HG02840 (cell line): ENCODE data around the gene RASSF4.

Source experiments
- ATAC-seq: cut with Tn5 transposase; IDR thresholded peaks from one replicate; pipeline ENCODE4 v1.9.1; 2021; ENCODE audit warnings: mild to moderate bottlenecking, moderate library complexity, moderate number of reproducible peaks; ENCODE audit not compliant: unreplicated experiment, low FRiP score

Gene RASSF4

DNA sequence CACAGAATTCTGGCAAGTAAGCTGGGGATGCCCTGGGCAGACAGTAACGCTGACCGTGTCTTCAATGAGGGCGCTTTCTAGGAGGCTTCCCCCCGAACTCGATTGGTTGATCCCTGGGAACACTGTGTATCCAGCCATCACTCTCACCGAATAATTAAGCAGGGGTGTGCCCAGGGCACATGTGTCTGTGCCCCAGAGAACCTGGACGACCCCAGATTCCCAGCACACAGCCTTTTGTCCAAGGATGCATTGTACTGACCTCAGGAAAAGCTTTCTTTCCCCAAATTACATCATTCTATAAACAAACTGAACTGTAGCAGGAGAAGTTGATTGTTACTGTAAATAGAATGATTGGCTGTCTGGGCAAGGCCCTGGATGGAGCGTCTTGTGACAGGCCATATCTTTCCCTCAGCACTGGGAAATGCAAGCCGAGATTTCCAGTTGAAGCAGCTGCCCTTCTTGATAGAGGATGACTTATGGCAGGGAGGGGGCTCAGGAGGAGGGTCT is 25.6 kb downstream of the RASSF4 start:
- ATAC-seq: no peak

DNA sequence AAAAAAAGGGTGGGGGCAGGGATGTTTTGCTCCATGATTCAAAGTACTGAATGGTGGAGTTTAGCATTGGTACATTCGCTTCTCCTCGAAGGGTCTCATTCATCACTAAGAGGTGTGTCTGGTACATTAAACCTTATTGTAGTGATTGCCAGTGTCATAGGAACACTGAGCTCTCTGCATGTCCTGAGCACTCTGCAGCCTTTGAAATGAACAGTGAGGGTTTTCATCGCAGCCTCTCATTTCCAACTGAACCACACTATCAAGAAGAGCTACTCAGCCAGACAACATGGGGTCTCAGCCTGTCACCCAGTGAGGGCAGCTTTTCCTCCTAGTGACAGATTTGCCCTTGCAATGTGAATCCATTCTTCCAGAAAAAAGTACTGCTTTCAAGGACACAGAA is 26.6 kb downstream of the RASSF4 start:
- no peak for ATAC-seq

DNA sequence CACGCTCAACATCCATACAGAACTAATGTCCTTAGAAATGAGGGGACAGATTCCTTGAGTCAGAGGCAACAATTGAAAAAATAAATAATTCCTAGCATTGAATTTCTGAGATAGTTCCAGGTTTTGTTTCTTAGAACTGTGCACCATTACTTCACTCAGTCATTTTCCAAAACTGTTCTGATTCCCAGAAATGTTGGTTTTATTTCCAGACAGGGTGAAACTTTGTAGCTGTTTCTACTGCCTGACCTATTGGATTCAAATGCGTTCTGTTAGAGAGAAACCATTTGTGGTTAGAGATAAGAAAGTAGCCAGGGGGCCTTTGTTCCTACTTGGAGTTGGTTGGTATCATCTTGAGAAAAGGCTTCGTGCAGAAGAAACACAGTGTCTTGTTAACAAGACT is 27.1 kb downstream of the RASSF4 start:
- no peak for ATAC-seq

DNA sequence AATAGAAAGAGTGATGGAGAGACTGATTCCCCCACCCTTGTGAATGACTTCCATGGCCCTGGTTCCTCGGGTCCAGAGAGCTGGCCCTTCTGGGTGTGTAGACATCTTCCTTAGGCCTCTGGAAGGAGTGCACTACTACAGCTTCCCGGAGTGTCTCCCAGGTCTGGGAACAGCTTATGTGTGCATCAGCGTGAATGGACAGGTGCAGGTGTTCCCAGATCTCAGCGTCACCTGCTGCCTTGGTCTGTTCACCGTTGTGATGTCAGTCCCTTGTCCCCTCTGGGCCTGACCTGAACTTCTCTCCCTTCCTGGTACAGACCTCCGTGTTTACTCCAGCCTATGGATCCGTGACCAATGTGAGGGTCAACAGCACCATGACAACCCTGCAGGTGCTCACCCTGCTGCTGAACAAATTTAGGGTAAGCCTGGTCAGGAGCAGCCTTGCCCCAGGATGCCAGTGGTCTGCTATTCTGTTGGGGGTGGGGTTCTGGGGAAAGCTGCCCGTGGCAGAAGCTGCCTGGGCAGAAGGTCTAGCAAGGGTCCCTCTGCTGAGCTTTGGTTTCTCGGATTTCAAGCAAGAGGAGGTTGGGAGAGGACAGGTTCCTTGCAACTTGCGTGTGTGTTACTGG is 29.5 kb downstream of the RASSF4 start:
- ATAC-seq: no peak

DNA sequence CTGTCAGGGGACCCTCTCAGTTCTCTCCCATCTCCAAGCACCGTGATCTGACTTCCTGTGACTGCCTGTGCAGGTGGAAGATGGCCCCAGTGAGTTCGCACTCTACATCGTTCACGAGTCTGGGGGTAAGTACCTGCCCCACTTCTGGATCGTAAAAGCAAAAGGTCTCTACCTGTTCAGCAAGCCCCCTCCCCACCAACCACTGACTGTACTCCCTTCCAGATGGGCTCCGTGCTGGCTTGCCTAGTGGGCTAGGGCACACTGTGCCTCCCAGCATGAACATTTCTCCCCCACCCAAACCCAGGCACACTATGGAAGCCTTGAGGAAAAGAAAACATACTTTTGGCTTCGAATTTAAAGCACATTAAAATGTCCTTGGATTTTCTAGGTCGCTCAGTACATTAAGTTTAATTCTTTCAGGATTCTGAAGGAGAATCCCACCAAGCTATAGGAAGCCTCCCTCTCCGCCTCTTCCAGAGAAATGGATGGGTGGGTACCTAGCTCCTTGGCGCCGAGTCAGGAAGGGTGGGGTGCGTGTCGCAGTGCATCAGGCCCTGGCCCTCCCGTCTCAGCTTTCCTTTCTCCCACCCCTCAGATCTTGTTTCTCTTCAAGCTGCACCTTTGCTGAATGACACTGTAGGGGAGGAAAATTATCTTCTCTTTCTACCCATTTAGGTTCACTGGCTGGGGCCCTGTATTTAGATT is 30.1 kb downstream of the RASSF4 start:
- ATAC-seq: no peak

DNA sequence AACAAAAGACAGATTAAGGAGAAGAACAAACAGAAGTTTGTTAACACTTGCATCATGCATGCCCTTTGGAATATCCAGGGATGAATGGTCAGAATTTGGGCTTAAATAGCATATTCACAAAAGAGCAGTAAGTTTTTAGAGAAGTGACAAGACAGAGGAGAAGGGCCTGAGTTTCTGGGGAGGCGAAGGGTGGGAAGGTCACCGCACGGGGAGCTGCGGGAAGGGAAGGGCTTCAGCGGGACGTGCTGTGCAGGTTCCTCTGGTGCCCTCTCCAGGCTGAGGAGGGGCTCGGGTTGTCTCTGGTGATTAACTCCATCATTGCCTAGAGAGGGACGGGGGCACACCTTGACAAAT is 30.7 kb downstream of the RASSF4 start:
- no peak for ATAC-seq

DNA sequence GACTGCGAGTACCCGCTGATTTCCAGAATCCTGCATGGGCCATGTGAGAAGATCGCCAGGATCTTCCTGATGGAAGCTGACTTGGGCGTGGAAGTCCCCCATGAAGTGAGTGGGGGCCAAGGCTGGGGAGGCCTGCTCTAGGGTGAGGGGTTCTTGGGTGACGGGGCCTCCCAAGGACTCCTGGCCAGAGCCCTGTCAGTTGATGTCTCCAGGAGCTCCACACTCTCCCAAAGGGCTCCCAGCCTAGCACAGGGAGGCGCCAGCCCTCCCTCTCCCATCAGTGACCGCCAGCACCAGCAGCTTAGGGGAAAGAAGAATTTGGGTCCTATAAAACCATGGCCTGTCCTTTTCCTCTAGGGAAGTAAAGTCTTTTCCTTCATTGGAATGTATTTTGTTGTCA is 31.4 kb downstream of the RASSF4 start:
- no peak for ATAC-seq

DNA sequence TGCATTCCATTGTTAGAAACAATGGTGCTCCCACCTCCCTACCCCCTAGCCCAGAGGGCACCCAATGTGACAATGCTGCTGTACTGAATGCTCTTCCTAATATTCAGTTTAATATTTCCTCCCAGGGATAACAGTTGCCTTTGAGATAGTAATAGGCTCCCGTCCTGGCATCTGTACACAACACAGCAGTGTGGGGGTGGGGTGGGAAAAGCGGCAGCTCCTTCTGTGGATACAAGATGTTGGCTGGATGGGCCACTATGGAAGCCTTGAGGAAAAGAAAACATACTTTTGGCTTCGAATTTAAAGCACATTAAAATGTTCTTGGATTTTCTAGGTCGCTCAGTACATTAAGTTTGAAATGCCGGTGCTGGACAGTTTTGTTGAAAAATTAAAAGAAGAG is 32.0 kb downstream of the RASSF4 start:
- ATAC-seq: no peak

DNA sequence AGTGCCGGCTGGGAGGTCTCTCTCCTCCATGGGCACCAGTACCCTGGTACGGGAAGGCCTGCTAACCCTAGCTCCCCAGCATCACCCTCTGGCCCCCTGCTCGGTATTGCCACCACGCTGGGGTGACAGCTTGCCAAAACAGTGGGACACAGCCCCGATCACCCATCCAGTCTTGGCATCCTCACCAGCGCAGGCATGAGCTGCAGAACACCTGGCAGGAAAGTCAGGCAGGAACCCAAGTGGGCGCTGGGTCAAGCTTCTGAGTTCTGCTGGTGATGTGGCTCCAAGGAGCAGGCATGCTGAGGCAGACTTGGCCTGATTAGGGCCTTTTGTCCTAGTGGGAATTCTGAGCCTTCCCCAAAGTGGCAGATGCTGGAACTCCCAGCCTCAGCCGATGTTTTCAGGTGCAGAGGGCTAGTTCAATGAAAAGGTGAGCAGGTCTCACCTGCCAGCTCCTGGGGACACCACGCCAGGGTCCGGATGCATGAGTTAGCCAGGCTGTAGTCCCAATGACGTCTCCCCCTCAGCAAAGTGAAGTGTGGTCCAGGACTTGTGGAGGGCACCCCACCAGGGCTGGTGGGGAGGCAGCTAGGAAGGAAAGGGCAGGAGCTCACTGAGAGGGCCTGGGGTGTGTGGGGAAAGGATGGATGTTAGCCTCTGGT is 32.6 kb downstream of the RASSF4 start:
- no peak for ATAC-seq

DNA sequence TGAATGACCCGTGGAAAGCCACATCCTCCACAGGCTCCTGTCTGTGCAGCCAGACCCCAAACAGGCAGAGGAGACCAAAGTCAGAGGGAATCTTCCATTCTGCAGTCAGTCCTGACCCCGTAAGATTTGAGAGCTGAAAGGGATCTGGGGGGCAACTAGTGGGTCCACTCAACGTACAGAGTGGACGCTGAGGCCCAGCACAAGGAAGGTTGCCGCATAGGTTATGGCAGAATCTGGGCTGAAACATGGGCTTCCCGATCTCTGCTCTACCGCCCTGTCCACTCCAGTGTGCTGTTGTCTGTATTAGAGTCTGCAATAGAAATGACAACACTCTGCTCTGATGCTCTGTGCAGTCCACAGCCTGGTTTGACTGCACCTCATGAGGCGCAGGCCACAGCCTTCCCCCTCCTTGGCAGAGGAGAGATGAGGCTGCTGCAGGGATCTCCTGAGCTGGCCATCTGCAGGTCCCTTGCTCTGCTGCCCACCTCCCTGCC is 33.2 kb downstream of the RASSF4 start:
- ATAC-seq: no peak

DNA sequence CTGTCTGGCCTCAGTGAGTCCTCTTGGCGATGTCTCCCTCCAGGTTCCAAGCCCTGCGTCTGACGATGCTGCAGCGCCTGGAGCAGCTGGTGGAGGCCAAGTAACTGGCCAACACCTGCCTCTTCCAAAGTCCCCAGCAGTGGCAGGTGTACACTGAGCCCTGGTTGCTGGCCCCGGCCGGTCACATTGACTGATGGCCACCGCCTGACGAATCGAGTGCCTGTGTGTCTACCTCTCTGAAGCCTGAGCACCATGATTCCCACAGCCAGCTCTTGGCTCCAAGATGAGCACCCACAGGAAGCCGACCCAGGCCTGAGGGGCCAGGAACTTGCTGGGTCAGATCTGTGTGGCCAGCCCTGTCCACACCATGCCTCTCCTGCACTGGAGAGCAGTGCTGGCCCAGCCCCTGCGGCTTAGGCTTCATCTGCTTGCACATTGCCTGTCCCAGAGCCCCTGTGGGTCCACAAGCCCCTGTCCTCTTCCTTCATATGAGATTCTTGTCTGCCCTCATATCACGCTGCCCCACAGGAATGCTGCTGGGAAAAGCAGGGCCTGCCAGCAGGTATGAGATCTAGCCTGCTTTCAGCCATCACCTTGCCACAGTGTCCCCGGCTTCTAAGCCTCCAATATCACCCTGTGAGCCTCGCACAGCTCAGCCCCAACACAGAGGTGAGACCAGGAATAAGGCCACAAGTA is 33.8 kb downstream of the RASSF4 start:
- no peak for ATAC-seq

DNA sequence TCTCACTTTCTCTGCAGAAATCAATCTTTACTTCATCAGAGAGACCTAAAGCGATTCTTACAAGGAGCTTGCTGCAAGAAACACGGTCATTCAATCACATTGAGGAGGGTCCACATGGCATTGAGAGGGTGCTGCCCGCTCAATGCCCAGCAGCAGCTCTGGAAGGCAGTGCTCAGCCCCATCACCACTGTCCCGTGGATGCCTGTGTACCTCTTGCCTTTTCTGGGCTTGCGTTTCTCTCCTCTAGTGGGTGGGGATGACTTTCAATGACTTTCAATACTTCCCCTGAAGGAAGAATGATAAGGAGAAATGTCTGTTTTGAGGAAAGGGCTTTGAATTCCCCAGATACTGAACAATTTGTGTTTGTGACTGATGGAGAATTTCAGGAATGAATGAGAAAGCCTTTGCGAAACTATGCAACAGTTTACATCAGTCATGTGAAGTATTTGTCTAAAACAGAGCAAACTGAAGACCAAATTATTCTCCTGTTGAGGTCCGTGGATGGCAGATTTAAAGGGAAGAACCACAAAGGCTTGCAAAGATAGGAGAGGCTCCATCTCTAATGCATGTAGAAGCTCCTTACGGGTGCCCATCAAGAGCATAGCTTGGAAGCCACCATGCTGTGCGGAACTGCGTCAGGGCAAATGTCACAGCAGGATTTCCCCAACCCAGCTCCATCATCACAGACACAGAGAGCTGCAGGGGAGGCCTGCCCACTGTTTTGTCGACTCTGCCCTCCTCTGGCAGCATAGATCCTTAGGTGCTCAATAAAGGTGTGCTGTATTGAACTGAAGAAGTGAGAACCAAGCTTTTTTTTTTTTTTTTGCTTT is 34.5 kb downstream of the RASSF4 start:
- ATAC-seq: no peak

DNA sequence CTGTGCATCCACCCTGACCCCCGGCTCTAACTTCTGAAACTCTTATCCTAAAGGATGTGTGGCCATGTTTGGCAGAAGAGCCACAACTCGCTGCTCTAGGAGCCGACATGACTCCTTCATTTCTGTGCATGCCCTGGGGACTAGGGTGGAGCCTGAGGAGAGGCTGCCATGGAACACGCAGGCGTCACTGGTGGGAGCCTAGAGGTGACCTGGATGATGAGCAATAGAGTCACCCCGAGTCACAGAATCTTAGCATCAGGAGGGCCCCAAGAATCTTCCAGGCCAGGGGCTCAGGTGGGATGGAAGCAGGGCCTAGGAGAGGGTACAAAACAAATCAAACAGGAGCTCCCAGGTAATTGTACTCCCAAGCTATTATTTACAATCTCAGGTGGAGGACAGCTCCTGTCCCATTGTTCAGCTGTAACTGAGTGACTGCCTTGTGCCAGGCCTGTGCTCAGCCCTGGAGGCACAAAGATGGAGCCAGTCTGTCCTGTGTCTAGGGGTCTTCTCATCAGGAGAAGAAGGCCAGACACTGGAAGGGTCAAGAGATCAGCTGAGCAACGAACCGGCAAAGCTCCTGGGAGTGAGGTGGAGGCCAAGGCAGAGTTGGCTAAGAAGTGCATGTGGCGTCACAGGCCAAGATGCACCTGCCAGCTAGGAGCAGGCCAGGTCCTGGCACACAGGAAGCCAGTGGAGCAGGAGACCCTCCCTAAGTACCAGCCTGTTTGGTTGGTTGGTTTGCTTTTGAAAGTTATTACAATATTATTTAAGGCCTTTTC is 35.3 kb downstream of the RASSF4 start:
- ATAC-seq: no peak

DNA sequence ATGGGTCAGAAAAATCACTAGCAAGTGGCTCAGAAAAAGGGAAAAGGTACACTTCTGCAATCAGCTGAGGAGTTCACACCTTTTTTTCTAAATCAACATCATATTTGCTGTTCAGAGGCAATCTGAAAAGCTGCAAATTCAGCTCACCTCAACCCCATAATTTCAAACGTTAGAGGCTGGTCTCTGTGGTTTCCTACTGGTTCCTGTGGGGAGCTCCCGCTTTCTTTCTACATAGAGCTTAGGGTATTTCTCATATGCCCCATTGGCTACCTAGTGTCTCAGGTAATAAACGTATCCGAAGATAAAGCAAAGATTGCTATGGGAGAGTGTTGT is 35.9 kb downstream of the RASSF4 start:
- ATAC-seq: no peak

DNA sequence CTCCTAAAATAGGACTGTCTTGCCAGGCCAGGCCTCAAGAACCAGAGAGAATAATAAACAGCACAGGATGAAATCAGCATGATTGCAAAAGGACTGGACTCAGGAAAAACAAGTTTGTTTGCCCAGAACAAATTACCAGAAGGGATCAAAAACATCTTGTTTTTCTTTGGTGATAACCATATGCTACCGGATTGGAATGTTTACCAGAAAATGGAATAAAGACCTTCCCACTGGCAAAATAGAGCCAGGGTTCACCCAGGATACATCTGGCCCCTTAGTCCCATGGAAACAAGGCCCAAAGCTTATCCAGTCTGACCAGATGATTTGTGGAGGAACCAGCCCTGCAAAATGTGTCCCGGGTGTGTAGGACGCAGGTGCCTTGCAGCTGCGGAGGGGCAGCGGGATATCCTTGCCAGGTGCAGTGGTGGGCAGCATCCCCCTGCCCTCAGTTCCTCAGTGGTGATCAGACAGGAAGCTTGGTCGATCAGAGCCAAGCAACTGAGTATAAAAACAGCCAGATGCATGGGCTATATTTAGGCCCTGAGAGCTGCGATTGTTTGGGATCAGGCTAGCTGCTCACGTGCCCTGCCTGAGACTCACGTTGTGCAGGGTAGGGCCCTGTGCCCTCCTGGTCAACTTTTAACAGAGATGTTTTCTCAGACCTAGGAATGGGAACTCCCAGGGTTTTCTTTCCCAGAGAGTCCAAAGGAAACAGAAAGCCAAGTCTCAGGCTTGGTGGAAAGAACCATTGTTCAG is 36.5 kb downstream of the RASSF4 start:
- no peak for ATAC-seq

DNA sequence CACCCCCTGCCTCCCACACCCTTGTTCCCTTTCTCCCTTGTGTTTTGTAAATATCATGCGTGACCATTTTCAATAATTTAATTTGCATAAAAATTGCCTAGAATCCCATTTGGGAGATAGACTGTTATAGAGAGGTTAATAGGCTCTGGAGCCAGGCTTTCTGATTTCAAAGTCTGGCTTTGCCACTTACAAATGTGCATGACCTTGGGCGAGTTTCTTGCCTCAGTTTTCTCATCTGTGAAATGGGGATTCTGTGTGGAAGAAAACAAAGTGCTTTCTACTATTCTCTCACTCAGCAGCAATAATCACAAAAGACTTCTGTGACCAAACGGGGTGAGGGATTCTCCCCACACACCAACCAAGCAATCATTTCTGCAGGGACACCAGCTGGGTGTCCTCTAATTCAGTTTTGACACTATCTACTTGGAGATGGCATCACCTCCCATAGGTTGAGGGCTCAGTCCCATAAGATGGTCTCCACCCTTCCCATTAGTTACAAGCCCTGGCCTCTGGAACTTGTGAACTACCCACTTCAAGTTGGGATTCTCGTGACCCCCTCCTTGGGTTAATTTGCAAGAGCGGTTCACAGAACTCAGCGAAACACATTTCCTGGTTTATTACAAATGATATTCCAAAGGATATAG is 37.6 kb downstream of the RASSF4 start:
- ATAC-seq: no peak

DNA sequence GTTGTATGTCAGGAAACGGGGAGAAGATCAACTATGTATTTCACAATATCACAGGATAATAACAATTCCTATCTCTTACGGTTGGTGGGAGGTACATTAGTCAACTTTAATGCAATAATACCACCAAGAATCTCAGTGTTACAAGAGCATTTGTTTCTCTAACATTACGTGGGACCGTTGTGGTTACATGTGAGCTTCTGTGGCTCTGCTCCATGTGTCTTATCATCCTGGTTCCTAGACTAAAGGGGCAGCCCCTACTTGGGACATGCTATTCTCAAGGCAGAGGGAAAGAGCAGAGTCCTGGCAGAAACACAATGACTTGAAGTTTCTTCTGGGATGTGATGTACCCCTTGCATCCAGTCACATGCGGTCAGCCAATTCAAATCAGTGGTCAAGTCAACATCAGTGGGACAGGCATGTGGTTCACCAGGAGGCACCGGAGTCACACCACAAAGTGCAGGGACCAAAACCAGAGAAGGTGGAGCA is 38.6 kb downstream of the RASSF4 start:
- no peak for ATAC-seq

DNA sequence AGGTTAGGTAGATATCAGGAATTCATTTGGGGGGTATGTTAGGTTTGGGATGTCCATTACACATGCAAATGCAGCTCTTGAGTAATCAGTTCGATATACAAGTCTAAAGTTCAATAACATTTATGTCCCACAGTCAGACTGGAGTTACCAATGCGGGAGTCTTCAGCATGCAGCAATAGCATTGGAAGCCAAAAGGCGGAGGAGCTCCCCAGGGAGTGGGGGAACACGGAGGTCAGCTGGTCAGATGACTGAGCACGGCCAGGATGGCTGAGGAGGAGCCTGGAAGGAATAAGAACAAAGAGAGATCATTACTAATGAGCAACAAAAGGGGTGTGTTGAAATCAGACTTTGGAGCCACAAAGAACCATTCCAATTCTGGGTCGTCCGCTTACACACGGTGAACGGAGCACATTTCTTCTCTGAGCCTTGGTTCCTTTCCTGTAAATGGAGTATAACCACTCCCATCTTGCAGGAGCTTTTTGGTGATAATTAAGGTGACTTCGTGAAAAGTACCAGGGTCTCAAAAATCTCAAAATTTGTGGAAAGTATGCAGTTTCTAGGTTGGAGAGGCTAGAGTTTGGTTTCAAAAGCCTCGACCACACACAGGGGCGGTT is 40.6 kb downstream of the RASSF4 start:
- ATAC-seq: no peak
